ENCODE measurements around the gene RPL31.

DNA sequence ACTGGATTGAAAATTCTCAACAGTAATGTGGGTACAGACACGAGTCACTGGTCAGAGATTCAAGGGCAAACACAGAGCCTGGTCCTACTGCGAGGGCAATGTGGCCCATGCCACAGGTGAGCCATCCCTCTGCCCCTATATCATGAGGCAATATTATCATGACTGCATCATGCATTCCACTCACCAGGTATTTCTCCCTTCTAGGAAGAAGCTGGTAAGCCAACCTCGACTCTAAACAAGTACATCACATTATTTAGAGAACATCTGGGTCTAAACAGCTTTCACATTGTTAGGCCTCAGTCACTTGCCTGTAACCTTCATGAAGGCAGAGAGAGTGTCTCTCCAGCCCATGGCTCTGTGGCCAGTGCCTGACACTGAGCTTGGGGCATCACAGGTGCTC lies 14.6 kb upstream of the RPL31 start:
- TF ChIP-seq, protein P1, sequence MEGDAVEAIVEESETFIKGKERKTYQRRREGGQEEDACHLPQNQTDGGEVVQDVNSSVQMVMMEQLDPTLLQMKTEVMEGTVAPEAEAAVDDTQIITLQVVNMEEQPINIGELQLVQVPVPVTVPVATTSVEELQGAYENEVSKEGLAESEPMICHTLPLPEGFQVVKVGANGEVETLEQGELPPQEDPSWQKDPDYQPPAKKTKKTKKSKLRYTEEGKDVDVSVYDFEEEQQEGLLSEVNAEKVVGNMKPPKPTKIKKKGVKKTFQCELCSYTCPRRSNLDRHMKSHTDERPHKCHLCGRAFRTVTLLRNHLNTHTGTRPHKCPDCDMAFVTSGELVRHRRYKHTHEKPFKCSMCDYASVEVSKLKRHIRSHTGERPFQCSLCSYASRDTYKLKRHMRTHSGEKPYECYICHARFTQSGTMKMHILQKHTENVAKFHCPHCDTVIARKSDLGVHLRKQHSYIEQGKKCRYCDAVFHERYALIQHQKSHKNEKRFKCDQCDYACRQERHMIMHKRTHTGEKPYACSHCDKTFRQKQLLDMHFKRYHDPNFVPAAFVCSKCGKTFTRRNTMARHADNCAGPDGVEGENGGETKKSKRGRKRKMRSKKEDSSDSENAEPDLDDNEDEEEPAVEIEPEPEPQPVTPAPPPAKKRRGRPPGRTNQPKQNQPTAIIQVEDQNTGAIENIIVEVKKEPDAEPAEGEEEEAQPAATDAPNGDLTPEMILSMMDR (IDR thresholded peaks at IDR 0.05; ENCODE audit: insufficient read depth, low read length, poor library complexity, severe bottlenecking), result no peak
- no peak for TF ChIP-seq EZH2phosphoT487 (conservative IDR thresholded peaks at IDR 0.05; ENCODE audit: low read length)

Data from SU-DHL-6 (cell line).